ENCODE measurements around the gene TRMT10A.
"Not testable (repeated sequence)": the region's sequence is repeated elsewhere in the genome, so short reads cannot be mapped to it uniquely, and the experiment has no call there.

TRMT10A gene

GRCh38 chr4:99540277-99540939 is 23.4 kb downstream of the TRMT10A start:
- DNase-seq = no peak

- DNase-seq = no peak
These were observed 26.2 kb downstream of the TRMT10A start for GRCh38 chr4:99537674-99538073.

- no peak for DNase-seq
These were observed 27.0 kb downstream of the TRMT10A start for GRCh38 chr4:99536848-99537247.

GRCh38 chr4:99536271-99536670 is 27.6 kb downstream of the TRMT10A start:
- no peak for DNase-seq

GRCh38 chr4:99534699-99535098 is 29.1 kb downstream of the TRMT10A start:
- DNase-seq = not testable (repeated sequence)

GRCh38 chr4:99529956-99530355 is 33.9 kb downstream of the TRMT10A start:
- DNase-seq = no peak

- DNase-seq = no peak
These were observed 34.6 kb downstream of the TRMT10A start for GRCh38 chr4:99529228-99529627.

GRCh38 chr4:99518601-99519295 is 45.1 kb downstream of the TRMT10A start:
- no peak for DNase-seq

- DNase-seq = no peak
These were observed 53.1 kb downstream of the TRMT10A start, which contains the start of gene C4orf17 for GRCh38 chr4:99510721-99511120. C4orf17 (plus strand) TSS chr4:99511021; CDS start chr4:99513082, 2,061 bp downstream.

- peak; percentile 70 for DNase-seq
These were observed 56.1 kb downstream of the TRMT10A start for GRCh38 chr4:99507762-99508161.

GRCh38 chr4:99507349-99507748 is 56.5 kb downstream of the TRMT10A start:
- DNase-seq = no peak

- no peak for DNase-seq
These were observed 57.1 kb downstream of the TRMT10A start for GRCh38 chr4:99506781-99507180.

GRCh38 chr4:99504804-99505502 is 58.9 kb downstream of the TRMT10A start:
- no peak for DNase-seq

Data from CD4-positive, alpha-beta T cell treated with Interleukin-4 for 4 hours (primary cell).